RKO (cell line): ENCODE results near the gene WASF1.
A peak's percentile ranks its signal among the peaks of the same experiment; 100 is the strongest.
"Not testable (repeated sequence)": the region's sequence is repeated elsewhere in the genome, so short reads cannot be mapped to it uniquely, and the experiment has no call there.

Experiments used
- DNase-seq: peaks from one replicate; pipeline ENCODE4 v3.0.0-alpha.2; 2016; ENCODE audit warnings: low spot score

The WASF1 gene

GRCh38 chr6:110173506-110174132 is 5.9 kb downstream of the WASF1 start:
- peak; percentile 16 for DNase-seq

- no peak for DNase-seq
Measured at GRCh38 chr6:110170081-110170480, 9.4 kb downstream of the WASF1 start.

- DNase-seq = no peak
Measured at GRCh38 chr6:110158479-110158878, 21.0 kb downstream of the WASF1 start.

GRCh38 chr6:110147870-110148269 is 31.6 kb downstream of the WASF1 start:
- DNase-seq = no peak

GRCh38 chr6:110140650-110141049 is 38.8 kb downstream of the WASF1 start:
- DNase-seq = peak; percentile 81

- DNase-seq = no peak
Measured at GRCh38 chr6:110139052-110139451, 40.4 kb downstream of the WASF1 start.

GRCh38 chr6:110137924-110138887 is 41.3 kb downstream of the WASF1 start:
- DNase-seq = no peak

GRCh38 chr6:110130362-110130761 is 49.1 kb downstream of the WASF1 start:
- DNase-seq = no peak

GRCh38 chr6:110128418-110128817 is 51.1 kb downstream of the WASF1 start:
- DNase-seq = no peak

GRCh38 chr6:110125361-110125760 is 54.1 kb downstream of the WASF1 start:
- no peak for DNase-seq

- DNase-seq = not testable (repeated sequence)
Measured at GRCh38 chr6:110121655-110122054, 57.8 kb downstream of the WASF1 start.

GRCh38 chr6:110116258-110116657 is 63.2 kb downstream of the WASF1 start:
- DNase-seq = no peak

GRCh38 chr6:110114004-110114403 is 65.5 kb downstream of the WASF1 start:
- DNase-seq = no peak

GRCh38 chr6:110105296-110105695 is 74.2 kb downstream of the WASF1 start:
- DNase-seq = no peak

GRCh38 chr6:110103260-110103659 is 76.2 kb downstream of the WASF1 start:
- DNase-seq = no peak

GRCh38 chr6:110102411-110102810 is 77.1 kb downstream of the WASF1 start:
- DNase-seq = no peak

- DNase-seq = no peak
Measured at GRCh38 chr6:110101885-110102284, 77.6 kb downstream of the WASF1 start.

GRCh38 chr6:110098511-110099116 is 80.9 kb downstream of the WASF1 start:
- no peak for DNase-seq

GRCh38 chr6:110097443-110097842 is 82.0 kb downstream of the WASF1 start:
- DNase-seq = no peak

GRCh38 chr6:110095935-110096334 is 83.5 kb downstream of the WASF1 start:
- DNase-seq = no peak

GRCh38 chr6:110095101-110095500 is 84.4 kb downstream of the WASF1 start:
- no peak for DNase-seq

GRCh38 chr6:110093981-110094380 is 85.5 kb downstream of the WASF1 start:
- no peak for DNase-seq

GRCh38 chr6:110090876-110091275 is 88.6 kb downstream of the WASF1 start:
- DNase-seq = no peak
